ENCODE measurements around the gene RAB40C. TPM values are rescaled to one million over a fixed set of nuclear protein-coding genes. Genes with fewer than 3 reads are reported as not detected.
A peak's percentile ranks its signal among the peaks of the same experiment; 100 is the strongest.

The RAB40C gene
- total and polyA plus RNA-seq, 9 of the 15 experiments (the other 6 are each of a cell fraction or from before 2014, with no cell fraction given): 0.17 to 23.4 (median 8.7) TPM

- TF ChIP-seq ZNF398 (CRISPR knock-in tag; IDR thresholded peaks at IDR 0.05) (no peak), NFIX (CRISPR knock-in tag; IDR thresholded peaks at IDR 0.05; ENCODE audit: low read depth) (no peak), CXXC5 (CRISPR knock-in tag; IDR thresholded peaks at IDR 0.05) (0 out of 2 replicates have a peak, but pooled peaks have one; percentile 14), KLF16 (IDR thresholded peaks at IDR 0.05) (peak; percentile 29; the same call in 1 of the 2 replicates), MAZ (CRISPR knock-in tag; conservative IDR thresholded peaks at IDR 0.05 in 1 of 2, IDR thresholded peaks at IDR 0.05 in 1 of 2) (0 out of 4 replicates have a peak, but pooled peaks of 1 of the 2 experiments have one; percentile 25), CUX1 (CRISPR knock-in tag; IDR thresholded peaks at IDR 0.05) (peak; percentile 69; the same call in 1 of the 2 replicates), HMGN3 (IDR thresholded peaks at IDR 0.05; ENCODE audit: borderline replicate concordance, extremely low read depth, insufficient read length, low read depth, low read length) (peak; percentile 23)
These were observed 24.2 kb upstream of the RAB40C start (continued) for GRCh38 chr16:565419-566330.
